ENCODE data around the gene NDEL1. TPM values are rescaled to one million over a fixed set of nuclear protein-coding genes. Genes with fewer than 3 reads are reported as not detected.

NDEL1 gene
- total RNA-seq, 1 experiment from 2014 or later = 38.4 TPM

GRCh38 chr17:8392274-8392673, 43.4 kb upstream of the NDEL1 start:
- H4K20me1 ChIP-seq (ENCODE audit: control insufficient read depth, insufficient read depth, insufficient read length) = no peaks in the 10 kb centered on the region
- H3K79me1 ChIP-seq (ENCODE audit: insufficient read depth, low read depth, low read length, poor library complexity, severe bottlenecking) = no peaks in the 10 kb centered on the region
- H3K18ac ChIP-seq (ENCODE audit: insufficient read length, low read depth, low read length) = no peak overlapping the region
- no peak overlapping the region for H4K91ac ChIP-seq (ENCODE audit: insufficient read length, low read depth, low read length)
- no peak overlapping the region for H2BK12ac ChIP-seq (ENCODE audit: insufficient read length, low read depth, low read length)
- H3K9me3 Mint-ChIP-seq = no peaks in the 10 kb centered on the region
- H3K27ac Mint-ChIP-seq = no peak overlapping the region
- no peaks in the 10 kb centered on the region for H3K36me3 Mint-ChIP-seq (ENCODE audit: insufficient read depth in 1 of 3, low read depth in 3 of 3)
- no CpG with 5 or more reads among the region's 18 CpGs for WGBS (ENCODE audit: extremely low coverage, insufficient read length, low lambda C conversion rate)
- no peak overlapping the region for H3K27ac ChIP-seq (ENCODE audit: insufficient read length, low read depth, low read length)
- no peaks in the 10 kb centered on the region for H3K9me3 ChIP-seq (ENCODE audit: control insufficient read depth, low read depth, low read length)
- no peak overlapping the region for H4K8ac ChIP-seq (replicated peaks; ENCODE audit: insufficient read length, low read depth, low read length)
- H3K56ac ChIP-seq (ENCODE audit: insufficient read length, low read depth, low read length) = no peak overlapping the region
- H3T11ph ChIP-seq (ENCODE audit: low read length) = no peak overlapping the region
- no peak overlapping the region for H2AK5ac ChIP-seq (ENCODE audit: insufficient read length, low read length)
- 0 out of 2 replicates have a peak overlapping the region, but pooled peaks have one; percentile 5 for H3K14ac ChIP-seq (ENCODE audit: insufficient read depth, low read length)
- no peak overlapping the region for H2BK20ac ChIP-seq (ENCODE audit: low read depth, low read length, poor library complexity, severe bottlenecking)
- H3K23me2 ChIP-seq (ENCODE audit: insufficient read length, low read depth, low read length, poor library complexity, severe bottlenecking) = no peaks in the 10 kb centered on the region
- H2BK5ac ChIP-seq (ENCODE audit: insufficient read length, low read length) = no peak overlapping the region
- DNase-seq = no peak
- H2BK120ac ChIP-seq (ENCODE audit: low read depth, low read length, poor library complexity, severe bottlenecking) = no peak overlapping the region
- H3K4me1 Mint-ChIP-seq = peaks cover 13 to 15% of the 10 kb centered on the region in 2 experiments
- H3K4me2 ChIP-seq (ENCODE audit: insufficient read depth, insufficient read length, low read length) = no peak overlapping the region
- no peaks in the 10 kb centered on the region; the same call in 1 of the 2 replicates for H3K4me1 ChIP-seq (ENCODE audit: insufficient read depth, low read length)
- H3K4me3 Mint-ChIP-seq = no peak overlapping the region
- no peak overlapping the region for H3K9ac ChIP-seq (ENCODE audit: extremely low read depth, insufficient read length, low read length)
- no peak overlapping the region; the same call in 1 of the 2 replicates for H3K4ac ChIP-seq (ENCODE audit: low read depth, low read length)
- H3K27me3 ChIP-seq (ENCODE audit: insufficient read depth, low read length) = peaks cover 3% of the 10 kb centered on the region; the same call in 1 of the 2 replicates
- peaks cover 14% of the 10 kb centered on the region for H3K27me3 Mint-ChIP-seq (ENCODE audit: low read depth)
- H3K23ac ChIP-seq (ENCODE audit: insufficient read length, low read depth, low read length) = no peak overlapping the region
- H2BK15ac ChIP-seq (ENCODE audit: low read depth, low read length) = no peak overlapping the region
- H2AFZ ChIP-seq (ENCODE audit: low read length) = no peak overlapping the region
- H4K5ac ChIP-seq (ENCODE audit: insufficient read length, low read depth, low read length) = no peak overlapping the region
- TF ChIP-seq, protein P1, sequence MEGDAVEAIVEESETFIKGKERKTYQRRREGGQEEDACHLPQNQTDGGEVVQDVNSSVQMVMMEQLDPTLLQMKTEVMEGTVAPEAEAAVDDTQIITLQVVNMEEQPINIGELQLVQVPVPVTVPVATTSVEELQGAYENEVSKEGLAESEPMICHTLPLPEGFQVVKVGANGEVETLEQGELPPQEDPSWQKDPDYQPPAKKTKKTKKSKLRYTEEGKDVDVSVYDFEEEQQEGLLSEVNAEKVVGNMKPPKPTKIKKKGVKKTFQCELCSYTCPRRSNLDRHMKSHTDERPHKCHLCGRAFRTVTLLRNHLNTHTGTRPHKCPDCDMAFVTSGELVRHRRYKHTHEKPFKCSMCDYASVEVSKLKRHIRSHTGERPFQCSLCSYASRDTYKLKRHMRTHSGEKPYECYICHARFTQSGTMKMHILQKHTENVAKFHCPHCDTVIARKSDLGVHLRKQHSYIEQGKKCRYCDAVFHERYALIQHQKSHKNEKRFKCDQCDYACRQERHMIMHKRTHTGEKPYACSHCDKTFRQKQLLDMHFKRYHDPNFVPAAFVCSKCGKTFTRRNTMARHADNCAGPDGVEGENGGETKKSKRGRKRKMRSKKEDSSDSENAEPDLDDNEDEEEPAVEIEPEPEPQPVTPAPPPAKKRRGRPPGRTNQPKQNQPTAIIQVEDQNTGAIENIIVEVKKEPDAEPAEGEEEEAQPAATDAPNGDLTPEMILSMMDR (conservative IDR thresholded peaks at IDR 0.05) = no peak
- no peaks in the 10 kb centered on the region for H3K79me2 ChIP-seq (ENCODE audit: insufficient read depth, low read length)

Measured in H9 (cell line).